ENCODE data around the gene LTA4H.

LTA4H gene

DNA sequence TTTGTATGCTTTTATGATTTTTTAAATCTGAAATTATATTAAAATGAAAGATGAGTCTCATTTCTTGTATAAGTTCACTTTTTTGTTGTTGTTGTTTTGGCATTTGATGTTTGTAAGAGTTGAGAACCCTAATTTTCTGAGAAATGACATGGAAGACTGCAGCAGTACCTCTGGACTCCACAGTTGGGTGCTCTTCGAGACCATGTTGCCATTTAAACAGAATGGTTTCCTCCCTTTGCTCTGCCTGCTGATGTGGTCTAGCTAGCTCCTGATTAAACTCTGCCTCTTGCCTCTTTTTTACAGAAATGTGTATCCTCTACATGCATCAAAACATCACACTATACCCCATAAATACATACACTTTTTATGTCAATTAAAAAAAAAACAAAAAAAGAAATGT lies 5.8 kb upstream of the LTA4H start:
- TF ChIP-seq, protein P1, sequence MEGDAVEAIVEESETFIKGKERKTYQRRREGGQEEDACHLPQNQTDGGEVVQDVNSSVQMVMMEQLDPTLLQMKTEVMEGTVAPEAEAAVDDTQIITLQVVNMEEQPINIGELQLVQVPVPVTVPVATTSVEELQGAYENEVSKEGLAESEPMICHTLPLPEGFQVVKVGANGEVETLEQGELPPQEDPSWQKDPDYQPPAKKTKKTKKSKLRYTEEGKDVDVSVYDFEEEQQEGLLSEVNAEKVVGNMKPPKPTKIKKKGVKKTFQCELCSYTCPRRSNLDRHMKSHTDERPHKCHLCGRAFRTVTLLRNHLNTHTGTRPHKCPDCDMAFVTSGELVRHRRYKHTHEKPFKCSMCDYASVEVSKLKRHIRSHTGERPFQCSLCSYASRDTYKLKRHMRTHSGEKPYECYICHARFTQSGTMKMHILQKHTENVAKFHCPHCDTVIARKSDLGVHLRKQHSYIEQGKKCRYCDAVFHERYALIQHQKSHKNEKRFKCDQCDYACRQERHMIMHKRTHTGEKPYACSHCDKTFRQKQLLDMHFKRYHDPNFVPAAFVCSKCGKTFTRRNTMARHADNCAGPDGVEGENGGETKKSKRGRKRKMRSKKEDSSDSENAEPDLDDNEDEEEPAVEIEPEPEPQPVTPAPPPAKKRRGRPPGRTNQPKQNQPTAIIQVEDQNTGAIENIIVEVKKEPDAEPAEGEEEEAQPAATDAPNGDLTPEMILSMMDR (conservative IDR thresholded peaks at IDR 0.05) = no peak
- H3K27ac ChIP-seq = no peak overlapping the region

DNA sequence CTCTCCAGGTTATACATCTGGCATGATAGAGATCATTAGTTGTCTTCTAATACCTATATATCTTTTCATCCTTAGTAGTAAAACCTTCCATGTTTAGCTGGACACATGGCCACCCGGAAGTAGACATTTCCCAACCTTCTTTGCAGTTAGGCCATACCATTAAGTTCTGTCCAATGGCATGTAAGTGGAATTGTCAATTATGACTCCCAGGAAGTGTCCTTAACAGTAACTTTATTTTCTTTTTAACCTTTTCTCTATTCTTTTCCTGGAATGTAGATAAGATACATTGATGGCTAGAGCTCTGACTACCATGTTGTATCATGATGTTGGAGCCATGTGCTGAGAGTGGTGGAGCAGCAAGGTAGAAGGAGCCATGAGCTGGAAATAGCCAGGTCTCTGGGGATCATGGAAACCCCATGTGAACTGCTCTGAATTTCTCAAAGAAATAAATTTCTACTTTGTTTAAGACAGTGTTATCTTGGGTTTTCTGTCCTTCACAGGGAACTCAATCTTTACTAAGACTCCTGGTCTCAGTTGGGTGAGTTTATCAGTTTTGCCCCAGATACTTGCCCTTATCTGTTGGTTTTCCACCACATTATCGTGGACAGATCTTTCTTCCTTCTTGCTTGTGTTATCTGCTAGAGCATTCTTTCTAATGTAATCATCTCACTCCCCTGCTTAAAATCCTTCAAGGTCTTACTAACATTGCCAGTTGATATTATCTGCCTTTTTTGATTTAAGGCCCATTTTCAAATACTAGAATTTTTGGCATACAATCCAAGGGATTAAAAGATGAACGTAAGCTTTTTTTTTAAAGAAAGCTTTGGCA lies 5.1 kb upstream of the LTA4H start:
- TF ChIP-seq, protein P1 (conservative IDR thresholded peaks at IDR 0.05) = no peak
- H3K27ac ChIP-seq = no peak overlapping the region

DNA sequence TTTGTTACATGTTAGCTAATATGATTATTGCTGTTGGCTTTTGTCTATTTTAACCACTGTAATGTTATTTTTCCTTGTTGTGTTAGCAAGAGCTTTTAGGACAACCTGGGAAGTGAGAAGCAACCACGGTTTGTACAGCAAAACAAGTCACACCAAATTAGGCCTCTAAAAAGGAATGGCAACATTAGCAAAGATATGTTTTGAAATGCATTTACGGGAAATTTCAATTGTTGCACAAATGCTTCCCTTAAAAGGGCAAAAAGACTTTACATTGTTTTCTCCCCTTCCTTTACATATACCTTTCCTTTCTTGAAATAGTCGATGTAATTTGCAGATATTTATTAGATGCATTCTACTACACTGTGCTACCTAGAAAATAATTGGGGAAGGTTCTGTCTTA lies 4.1 kb upstream of the LTA4H start:
- TF ChIP-seq, protein P1 (conservative IDR thresholded peaks at IDR 0.05) = no peak
- H3K27ac ChIP-seq = no peak overlapping the region

DNA sequence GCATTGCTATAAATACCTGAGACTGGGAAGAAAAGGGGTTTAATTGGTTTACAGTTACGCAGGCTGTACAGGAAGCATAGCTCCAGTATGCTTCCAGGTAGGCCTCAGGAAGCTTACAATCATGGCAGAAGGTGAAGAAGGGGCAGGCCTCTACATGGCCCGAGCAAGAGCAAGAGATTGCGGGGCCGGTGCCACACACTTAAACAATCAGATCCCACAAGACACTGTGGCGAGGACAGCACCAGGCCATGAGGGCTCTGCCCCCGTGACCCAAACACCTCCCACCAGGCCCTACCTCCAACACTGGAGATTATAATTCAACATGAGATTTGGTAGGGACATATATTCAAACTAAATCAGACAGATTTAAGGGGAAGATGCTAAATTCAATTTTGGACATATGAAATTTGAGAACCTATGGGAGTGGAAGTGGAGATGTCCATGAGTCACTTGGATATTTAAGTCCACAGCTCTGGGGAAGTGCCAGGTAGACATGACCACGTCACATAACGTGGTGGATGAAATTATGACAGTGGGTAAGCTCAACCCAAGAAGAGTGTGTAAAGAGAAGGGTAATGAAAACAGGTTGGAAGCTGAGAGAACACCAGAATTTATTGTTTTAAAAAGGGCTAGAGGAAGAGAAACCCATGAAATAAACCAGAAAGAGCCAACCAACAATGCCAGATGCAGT lies 1.5 kb upstream of the LTA4H start:
- H3K27ac ChIP-seq = no peak overlapping the region
- TF ChIP-seq, protein P1 (conservative IDR thresholded peaks at IDR 0.05) = no peak

DNA sequence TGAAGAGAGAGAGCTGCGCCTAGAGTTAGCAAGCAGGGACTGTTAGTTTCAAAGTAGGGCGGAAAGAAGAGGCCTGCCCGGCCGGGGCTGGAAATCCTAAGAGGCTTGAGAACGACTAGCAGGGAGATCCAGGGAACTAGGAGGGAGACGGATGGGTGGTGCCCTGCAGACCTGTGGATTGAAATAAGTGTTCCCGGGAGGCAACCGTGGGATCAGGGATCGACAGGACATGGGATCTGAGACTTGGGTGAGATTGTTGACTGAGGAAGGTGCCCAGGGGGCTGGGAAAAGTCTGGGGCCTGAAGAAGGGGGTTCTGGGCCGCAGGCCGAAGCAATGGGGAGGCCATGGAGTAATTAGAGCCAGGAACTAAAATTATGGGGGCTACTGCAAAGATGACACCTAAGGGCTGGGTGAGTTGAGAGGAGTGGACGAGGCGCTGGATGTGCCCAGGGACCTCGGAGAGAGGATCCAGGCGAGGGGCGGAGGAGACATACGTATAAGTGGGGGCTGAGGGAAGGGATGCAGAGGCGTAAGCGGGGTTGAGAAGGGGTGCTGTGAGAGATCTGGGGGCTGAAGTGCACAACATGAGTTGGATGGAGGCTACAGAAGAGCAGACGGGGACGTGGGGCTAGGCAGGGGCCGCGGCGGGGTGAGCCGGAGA lies 635 bp downstream of the LTA4H start:
- TF ChIP-seq, protein P1 (conservative IDR thresholded peaks at IDR 0.05) = no peak
- peak overlapping the region; percentile 87 for H3K27ac ChIP-seq

DNA sequence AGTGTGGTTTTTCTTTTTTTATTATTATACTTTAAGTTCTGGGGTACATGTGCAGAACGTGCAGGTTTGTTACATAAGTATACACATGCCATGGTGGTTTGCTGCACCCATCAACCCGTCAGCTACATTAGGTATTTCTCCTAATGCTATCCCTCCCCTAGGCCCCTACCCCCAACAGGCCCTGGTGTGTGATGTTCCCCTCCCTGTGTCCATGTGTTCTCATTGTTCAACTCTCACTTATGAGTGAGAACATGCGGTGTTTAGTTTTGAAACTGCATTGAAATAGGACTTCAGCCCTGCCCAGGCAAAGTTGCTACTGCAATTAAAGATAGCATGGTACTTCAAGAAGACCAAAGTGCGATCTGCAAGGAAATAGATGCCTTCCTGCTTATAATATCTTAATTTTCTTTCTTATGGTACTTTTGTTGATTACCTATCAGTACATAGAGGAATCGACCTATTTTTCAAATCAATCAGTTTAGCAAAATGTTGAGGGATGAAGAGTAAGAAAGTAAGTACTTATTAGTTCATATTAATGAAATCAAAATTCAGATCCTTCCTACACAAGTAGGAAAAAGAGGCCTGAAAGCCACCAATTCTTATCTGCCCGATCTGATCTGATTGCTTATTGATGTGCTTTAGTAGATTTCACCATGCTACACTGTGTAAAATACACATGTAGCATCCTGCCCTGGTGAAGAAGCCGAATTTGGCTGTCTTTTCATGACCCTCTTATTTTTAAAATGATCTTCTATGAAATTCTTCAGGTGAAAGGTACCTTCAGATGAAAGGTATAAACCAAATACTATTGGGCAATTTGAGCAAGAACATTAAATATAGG lies 1.6 kb downstream of the LTA4H start:
- TF ChIP-seq, protein P1 (conservative IDR thresholded peaks at IDR 0.05) = no peak
- peak overlapping the region; percentile 87 for H3K27ac ChIP-seq
